GM18909 (cell line): ENCODE results near the gene SIN3B.
A peak's percentile ranks its signal among the peaks of the same experiment; 100 is the strongest.
"Not testable (repeated sequence)": the region's sequence is repeated elsewhere in the genome, so short reads cannot be mapped to it uniquely, and the experiment has no call there.

Experiments used
- ATAC-seq: cut with Tn5 transposase; IDR thresholded peaks from one replicate; pipeline ENCODE4 v1.9.1; 2021; ENCODE audit warnings: mild to moderate bottlenecking; ENCODE audit not compliant: unreplicated experiment, poor library complexity

The SIN3B gene

DNA sequence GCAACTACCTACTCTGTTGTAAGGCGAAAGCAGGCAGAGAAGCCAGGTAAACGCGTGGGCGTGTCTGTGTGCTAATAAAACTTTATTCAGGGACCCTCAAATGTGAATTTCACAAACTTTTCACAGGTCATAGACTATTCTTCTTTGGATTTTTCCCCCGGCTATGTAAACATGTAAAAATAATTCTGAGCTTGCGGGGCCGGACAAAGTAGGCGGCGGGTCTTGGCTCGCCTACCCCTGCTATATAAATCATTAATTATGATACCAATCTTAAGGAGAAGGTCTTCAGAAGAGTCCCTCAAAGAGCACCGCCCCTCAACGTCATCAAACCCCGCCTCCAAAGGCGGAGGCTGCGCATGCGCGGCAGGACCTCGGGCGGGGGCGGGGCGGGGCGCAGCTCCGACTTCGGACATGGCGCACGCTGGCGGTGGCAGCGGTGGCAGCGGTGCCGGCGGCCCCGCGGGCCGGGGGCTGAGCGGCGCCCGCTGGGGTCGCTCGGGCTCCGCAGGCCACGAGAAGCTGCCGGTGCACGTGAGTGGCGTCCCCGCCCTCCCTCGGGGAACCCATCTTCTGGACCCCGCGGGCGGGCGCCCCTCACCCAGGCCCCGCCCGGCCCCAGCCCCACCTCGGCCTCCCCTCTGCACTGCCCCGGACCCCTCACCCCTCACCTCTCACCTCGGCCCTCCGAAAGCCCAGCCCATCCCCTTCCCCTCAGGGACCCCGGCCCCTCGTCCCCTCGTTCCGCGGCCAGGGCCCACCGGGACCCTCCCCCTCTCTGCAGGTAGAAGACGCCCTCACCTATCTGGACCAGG is at the start of gene SIN3B:
Gene SIN3B, plus strand, starts transcription at position 389 of the 812 bp plus-strand sequence. Its CDS starts 23 bp downstream, at position 412.
- ATAC-seq, result peak; percentile 68

DNA sequence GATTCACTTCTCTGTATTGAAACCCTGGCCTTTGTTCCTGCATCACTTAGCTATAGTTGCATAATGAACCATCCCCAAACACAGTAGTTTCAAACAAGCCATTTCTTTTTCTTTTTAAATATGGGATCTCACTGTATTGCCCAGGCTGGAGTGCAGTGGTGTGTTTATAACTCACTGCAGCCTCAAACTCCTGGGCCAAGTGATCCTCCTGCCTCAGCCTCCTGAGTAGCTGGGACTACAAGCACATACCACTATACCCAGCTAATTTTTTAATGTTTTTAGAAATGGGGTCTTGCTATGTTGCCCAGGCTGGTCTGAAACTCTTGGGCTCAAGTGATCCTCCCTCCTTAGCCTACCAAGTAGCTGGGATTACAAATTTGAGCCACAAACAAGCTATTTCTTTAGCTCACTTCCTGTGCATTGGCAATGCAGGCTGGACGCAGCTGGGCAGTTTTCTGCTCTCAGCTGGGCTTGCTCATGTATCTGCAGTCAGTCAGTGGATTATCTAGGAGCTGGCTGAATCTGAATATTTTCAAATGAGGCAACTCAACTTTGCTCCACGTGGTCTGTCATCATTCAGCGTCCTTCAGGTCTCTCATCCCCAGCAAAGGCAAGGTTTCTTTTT is 49.5 kb upstream of the SIN3B start:
- ATAC-seq, result no peak

DNA sequence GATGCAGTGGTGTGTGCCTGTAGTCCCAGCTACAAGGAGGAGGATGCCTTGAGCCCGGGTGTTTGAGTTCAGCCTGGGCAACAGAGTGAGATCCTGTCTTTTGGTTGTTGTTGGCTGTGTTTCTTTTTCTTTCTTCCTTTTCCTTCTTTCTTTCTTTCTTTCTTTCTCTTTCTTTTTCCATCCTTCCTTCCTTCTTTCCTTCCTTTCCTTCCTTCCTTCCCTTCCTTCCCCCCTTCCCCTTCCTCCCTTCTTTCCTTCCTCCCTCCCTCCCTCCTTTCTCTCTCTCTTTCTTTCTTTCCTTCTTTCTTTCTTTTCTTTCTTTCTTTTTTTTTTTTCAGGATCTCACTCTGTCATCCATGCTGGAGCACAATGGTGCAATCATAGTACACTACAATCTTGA is 46.5 kb upstream of the SIN3B start:
- ATAC-seq, result no peak

- no peak for ATAC-seq
These were observed 40.7 kb upstream of the SIN3B start for GRCh38 chr19:16788479-16788878.

DNA sequence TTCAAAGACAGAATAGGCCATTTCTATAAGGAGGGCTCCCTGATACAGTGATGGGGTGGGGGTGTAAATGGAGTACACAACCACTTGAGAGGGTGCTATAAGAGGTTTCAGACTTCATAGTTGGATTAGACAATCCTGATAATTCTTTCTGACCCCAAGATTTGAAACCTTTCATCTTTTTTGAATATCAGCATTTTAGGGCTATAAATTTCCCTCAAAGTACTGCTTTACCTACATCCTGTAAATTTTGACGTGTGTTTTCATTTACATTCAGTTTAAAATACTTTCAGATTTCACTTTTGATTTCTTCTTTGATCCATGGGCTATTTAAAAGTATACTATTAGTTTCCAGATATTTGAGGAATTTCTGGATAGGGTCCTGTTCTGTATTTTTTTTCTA is 40.0 kb upstream of the SIN3B start:
- no peak for ATAC-seq

GRCh38 chr19:16790051-16790450 is 39.1 kb upstream of the SIN3B start:
- no peak for ATAC-seq

GRCh38 chr19:16791942-16792341 is 37.3 kb upstream of the SIN3B start:
- no peak for ATAC-seq

DNA sequence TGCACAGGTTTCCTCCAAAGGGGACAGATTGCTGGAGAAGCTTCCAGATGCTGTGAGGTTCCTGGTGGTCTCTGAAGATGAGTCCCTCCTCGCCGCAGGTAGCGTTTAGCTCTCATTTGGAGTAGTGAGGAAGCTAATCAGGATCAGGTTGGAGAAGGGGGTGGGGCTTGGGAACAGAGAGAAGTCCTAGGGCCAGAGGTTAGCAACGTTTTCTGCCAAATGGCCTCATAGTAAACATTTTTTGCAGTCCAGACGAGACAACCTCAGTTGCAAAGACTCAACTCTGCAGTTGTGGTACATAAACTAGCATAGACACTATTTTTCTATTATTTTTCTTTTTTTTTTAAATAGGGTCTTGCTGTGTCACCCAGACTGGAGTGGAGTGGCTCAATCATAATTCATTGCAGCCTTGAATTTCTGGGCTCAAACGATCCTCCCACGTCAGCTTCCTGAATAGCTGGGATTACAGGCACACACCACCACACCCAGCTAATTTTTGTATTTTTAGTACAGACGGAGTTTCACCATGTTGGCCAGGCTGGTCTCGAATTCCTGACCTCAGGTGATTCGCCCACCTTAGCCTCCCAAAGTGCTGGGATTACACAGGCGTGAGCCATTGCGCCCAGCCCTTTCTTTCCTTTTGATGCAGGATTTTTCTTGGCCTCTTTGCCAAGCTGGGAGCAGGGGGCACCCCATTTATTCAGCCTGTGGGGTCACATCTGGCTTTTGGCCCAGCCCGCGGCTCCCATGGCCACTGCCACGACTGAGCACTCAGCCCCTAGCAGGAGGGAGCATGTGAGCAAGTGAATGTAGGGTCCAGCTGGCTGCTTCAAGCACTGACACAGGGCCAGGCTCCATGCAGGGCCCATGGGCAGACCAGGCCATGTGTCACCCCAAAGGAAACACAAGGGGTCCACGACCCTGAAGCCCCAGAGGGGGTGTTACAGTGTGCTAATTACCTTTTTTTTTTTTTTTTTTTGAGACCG is 34.4 kb upstream of the SIN3B start:
- no peak for ATAC-seq

- no peak for ATAC-seq
These were observed 33.5 kb upstream of the SIN3B start for GRCh38 chr19:16795731-16796130.

GRCh38 chr19:16797876-16798275 is 31.3 kb upstream of the SIN3B start:
- ATAC-seq, result no peak

DNA sequence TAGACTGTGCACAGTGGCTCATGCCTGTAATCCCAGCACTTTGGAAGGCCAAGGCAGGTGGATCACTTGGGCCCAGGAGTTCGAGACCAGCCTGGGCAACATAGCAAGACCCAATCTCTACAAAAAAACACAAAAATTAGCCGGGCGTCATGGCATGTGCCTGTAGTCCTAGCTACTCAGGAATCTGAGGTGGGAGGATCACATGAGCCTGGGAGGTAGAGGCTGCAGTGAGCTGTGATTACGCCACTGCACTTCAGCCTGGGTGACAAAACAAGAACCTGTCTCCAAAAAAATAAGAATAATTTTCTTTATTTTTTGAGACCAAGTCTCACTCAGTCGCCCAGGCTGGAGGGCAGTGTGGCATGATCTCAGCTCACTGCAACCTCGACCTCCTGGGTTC is 30.9 kb upstream of the SIN3B start:
- ATAC-seq, result not testable (repeated sequence)

GRCh38 chr19:16799740-16800139 is 29.5 kb upstream of the SIN3B start:
- ATAC-seq, result no peak

DNA sequence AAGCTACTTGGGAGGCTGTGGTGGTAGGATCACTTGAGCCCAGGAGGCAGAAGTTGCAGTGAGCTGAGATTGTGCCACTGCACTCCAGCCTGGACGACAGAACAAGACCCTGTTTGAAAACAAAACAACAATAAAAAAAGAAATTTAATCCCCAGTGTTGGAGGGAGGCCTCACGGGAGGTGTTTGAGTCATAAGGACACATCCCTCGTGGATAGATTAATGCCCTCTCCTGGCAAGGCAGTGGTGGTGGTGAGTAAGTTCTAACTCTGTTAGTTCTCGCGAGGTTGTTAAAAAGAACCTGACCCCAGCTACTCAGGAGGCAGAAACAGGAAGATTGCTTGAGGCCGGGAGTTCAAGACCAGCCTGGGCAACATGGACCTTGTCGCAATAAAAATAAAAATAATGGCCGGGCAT is 27.6 kb upstream of the SIN3B start:
- no peak for ATAC-seq

- no peak for ATAC-seq
These were observed 25.0 kb upstream of the SIN3B start for GRCh38 chr19:16804176-16804575.

DNA sequence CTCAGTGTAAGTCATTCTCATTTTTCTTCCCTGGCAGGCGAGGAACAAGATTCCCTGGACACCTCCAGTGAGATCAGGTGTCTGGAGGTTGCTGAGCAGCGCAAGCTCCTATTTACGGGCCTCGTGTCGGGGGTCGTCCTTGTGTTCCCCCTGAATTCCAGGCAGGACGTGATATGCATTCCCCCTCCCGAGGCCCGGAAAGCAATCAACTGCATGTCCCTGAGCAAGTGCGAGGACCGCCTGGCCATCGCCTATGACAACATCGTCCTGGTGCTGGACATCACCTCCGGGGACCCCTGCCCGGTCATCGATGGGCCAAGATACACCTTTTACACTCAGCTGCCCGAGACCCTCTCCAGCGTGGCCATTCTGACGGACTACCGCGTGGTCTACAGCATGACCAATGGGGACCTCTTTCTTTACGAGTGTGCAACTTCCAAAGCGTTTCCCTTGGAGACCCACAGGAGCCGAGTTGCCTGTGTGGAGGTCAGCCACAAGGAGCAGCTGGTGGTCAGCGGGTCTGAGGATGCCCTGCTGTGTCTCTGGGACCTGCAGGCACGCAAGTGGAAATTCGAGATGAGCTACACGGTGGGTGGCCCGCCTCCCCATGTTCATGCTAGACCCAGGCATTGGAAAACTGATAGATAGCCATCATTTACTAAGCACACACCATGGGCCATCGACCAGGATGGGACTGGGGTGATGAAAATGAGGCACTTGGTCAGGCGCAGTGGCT is 21.5 kb upstream of the SIN3B start:
- ATAC-seq, result no peak

DNA sequence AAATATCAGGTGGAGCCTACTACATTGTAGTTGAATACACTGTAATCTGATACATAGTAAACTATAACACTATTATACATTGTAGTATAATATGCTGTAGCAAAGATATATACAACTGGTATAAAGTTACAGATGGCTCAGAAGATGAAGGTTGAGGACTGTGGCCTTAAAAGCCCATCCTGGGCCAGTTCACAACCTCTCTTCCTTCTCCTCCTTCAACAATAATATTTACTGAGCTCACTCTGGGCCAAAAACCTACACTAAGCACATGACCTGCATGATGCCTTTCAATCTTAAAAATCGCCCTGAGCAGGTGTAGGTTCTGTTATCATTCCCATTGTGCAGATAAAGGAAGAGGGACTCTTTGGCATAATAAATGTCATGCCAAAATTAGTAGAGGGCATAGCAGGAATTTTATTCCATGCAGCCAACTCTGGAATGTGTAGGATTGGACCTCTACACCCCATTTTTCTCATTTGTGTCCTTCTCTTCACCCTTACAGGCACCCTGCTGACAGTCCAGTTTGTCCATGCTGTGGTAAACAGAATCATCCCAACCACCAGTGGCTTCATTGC is 14.6 kb upstream of the SIN3B start:
- no peak for ATAC-seq

DNA sequence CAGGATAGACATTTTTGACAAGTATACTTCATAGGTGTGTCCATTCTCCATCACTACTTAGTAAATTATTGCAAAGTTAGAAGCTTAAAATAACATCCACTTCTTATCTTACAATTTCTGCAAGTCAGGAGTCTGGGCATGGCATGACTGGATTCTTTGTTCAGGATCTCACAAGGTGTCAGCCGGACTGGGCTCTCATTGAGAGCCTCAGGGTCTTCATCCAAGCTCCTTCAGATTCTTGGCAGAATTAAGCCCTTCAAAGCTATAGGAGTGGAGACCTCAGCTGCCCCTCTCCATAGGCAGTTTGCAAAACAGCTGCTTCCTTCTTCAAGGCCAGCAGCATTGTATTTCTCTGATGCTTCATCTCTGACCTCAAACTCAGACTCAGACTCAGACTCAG is 9.1 kb upstream of the SIN3B start:
- ATAC-seq, result no peak

DNA sequence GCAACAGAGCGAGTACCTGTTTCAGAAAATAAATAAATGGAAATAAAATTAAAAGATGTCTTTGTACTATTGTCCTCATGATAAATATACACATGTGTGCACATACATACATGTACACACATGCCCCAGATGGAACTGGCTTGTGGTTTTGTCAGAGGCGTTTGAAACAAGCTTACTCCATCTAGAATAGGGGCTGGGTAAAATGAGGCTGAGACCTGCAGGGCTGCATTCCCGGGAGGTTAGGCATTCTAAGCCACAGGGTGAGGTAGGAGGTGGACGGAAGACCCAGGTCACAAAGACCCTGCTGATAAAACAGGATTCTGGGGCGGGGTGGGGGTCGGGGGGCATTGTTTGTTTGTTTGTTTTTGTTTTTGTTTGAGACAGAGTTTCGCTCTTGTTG is 8.1 kb upstream of the SIN3B start:
- ATAC-seq, result no peak

- no peak for ATAC-seq
These were observed 6.5 kb upstream of the SIN3B start for GRCh38 chr19:16822648-16823047.
